Stimulated activated CD4-positive, alpha-beta T cell treated with anti-CD3 and anti-CD28 coated beads, TNF-alpha, amount 100 ng/mL, for 48 hours (primary cell): ENCODE measurements around the gene OR7C2.
A peak's percentile ranks its signal among the peaks of the same experiment; 100 is the strongest.

Experiments
- DNase-seq, 3 donors: peaks; one replicate each; pipeline ENCODE4 v3.0.0-alpha.2; 2020; ENCODE audit warnings: low read depth in 3 of 3

Gene OR7C2

GRCh38 chr19:14979476-14980255, 38.4 kb downstream of the OR7C2 start, which contains the start of gene SLC1A6:
TSS of gene SLC1A6 (minus strand) at chr19:14979864. CDS start at chr19:14972910, 6,954 bp downstream.
- DNase-seq: no peak

GRCh38 chr19:14985133-14985532, 43.8 kb downstream of the OR7C2 start:
- peak in 1 of 3 donors; percentile 5 for DNase-seq
